NCI-H1417 (cell line): ENCODE results near the gene CST6.
A peak's percentile ranks its signal among the peaks of the same experiment; 100 is the strongest.
"Not testable (repeated sequence)": the region's sequence is repeated elsewhere in the genome, so short reads cannot be mapped to it uniquely, and the experiment has no call there.

Source experiments
- DNase-seq, 3 experiments: peaks; one replicate each; lab custom pipeline; 2025; lab: John Stamatoyannopoulos, UW

CST6 gene

DNA sequence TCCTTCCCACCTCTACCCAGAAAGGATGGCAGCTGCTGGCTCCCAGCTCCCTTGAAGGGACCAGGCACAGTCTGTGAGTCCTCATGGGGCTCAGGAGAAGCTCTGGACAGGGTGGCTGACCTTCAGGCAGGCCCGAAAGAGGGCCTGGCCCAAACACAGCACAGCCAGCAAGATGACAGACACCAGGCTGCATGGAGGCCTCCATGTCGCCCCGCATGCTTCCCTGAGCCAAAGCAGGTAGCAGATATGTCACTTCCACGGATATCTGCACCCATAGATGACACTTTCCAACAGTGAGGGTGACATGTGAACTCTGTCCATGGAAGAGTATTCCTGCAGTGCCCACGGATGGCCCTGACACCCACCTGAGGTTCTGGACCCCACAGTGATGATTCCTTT is 28.2 kb upstream of the CST6 start:
- DNase-seq = no peak

DNA sequence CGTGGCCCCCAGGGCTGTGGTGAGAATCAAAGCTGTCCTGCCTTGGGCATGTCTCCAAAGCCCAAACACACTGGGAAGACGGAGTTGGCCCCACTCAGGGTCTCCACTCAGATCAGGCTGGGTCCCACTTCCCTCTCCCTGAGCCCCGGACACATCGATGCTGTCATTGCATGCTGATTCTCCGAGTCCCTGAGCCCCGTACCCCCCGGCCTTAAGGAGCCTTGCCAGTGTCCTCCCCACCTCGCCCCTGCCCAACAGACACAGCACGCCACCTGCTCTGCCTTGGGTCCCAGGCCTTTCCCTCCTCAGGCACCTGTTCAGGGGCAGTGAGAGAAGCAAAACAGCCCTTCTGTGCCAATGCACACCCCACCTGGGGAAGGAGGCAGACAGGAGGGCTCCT is 24.5 kb upstream of the CST6 start:
- DNase-seq = no peak

DNA sequence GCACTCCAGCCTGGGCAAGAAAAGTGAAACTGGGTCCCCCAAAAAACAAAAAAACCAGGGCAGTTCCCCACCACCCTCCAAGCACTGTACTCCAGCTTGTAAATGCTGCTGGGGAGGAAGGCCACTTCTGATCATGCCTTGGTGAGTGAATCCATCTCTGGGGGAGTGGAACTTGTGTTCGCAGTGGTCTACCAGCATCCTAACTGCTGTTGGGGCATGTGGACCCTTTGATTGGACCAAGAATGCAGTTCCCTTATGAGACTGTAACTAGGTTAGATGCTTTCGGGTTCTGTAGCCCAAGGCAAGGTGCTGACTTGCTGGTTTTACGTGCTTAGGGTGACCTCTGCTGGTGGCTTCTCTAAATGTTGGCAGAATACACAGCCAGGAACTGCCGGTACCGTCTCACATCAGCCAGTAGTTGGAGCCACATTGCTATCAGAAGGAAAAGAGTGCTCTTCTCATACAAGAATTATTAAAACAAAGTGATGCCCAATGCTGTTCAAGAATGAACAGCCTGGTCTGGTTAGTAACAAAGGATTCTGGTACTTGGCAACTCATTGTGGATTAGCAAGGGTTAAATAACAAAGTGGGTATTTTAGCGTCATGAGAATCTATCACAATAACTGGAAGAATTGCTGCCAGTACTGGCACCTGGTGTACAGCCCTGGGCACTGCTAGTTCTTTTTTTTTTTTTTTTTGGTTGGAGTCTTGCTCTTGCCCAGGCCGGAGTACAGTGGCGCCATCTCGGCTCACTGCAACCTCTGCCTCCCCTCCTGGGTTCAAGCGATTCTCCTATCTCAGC is 22.8 kb upstream of the CST6 start:
- DNase-seq = peak; percentile 86 to 98 (median 93)

DNA sequence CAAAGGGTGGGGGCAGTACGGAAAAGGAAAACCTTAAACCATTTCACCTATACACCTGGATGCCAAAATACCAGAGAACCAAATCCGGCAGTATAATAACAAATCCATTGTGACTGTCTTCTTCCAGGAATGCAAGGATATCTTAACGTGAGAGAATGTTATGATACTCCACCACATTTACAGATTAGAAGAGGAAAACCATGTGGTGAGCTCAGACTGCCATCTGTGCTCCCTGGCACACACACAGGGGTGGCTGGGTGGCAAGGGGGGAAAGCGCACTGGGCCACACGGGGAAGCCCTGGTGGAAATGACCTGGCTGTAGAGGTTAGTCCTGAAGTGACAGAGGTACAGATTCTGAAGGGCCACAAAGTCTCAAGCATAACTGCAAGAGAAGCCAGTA is 19.8 kb upstream of the CST6 start:
- no peak for DNase-seq

DNA sequence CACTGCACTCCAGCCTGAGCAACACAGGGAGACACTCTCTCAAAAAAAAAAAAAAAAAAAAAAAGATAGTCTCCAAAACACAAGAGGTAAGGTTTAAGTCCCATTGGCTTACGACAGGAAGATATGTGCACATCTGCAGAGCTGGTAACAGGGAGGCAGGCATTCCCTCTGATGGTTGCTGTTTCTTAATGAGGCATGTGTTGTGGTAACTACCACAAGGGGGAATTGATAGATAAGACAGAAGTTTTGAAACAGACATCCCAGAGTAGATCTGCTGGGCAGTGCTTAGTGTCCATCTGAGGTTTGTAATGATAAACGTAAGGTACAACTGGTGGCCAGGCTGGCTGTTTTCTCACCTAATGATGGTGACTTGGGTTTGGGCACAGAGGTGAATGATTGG is 14.5 kb upstream of the CST6 start:
- no peak for DNase-seq

DNA sequence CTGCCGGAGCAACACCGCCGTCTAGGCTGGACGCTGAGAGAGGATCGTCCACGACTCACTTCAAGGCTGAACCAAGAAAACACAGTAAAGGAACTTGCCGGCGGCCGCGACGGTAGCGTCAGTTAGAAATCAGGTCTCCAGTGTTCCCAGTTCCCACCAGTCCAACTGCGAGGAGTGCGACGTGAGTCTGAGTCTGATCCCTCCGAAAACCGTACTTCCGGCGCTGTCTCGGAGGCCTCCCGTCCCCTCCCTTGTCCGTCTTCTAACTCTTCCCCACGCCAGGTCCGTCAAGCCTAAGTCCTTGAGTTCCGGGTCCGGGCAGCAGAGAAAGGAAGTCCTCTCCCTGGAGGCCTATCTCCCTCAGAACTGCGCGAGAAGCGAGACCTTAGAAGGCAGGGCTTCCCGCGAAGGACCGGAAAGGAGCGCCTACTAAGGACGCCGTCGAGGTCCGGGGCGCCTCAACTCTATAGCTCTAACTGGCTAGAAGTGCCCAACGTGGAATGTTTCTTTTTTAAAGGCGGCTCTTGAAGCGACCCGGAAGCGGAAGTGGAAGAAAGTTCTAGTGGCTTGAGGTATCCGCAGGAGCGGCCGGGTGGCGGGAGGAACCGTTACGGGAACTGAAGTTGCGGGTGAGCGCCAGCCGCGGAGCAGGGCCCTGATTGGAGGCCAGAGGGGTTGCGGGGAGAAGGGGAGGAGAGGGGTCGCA is 9.7 kb upstream of the CST6 start, which contains the start of the genes BANF1 and EIF1AD:
Gene BANF1, plus strand, starts transcription at position 562 of the 706 bp plus-strand sequence. CDS start 748 bp downstream, outside the sequence.
Gene EIF1AD, minus strand, starts transcription at position 216 of the 706 bp plus-strand sequence. CDS start 1,768 bp downstream, outside the sequence.
- peak; percentile 94 to 100 (median 100) for DNase-seq

DNA sequence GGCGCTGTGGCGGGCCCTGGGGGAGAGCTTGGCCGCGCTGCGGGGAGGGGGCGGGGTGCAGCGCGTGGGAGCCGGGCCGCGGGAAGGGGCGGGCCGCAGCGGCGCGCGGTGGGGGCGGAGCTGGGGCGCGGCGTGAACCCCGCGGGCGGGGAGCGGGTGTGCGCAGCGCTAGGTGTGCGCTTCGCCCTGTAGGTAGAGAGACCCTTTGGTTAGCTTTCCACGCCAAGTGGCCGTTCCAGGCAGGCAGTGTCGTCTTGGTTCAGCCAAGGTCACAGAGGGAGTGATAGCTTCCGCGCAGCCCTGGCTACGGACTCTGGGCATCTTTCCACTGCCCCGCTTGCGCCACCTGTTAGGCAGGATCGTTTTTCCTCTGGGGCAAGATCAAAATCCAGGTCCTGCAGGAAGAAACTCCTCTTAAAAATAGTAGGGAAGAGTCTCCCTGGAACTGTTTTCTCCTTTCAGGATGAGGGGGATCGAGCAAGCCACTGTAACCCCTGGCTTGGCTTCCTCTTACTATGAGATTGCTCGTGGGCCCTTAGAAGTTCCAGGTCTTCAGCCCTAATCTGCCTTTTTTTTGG is 9.1 kb upstream of the CST6 start:
- DNase-seq = peak in 1 of 3 experiments; percentile 53

DNA sequence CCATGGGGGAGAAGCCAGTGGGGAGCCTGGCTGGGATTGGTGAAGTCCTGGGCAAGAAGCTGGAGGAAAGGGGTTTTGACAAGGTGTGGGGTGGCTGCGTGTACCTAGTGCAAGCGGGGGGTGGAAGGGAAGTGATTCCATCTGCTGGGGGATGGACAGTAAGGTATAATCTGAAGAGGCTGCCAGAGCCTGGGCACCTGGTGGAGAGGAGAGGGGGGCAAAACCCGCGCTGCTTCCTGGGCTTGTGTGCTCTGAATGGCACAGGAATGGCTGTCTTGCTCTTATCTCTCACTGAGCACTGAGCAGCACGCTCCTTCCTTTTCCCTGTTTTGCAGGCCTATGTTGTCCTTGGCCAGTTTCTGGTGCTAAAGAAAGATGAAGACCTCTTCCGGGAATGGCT is 8.5 kb upstream of the CST6 start:
- peak in 1 of 3 experiments; percentile 42 for DNase-seq

DNA sequence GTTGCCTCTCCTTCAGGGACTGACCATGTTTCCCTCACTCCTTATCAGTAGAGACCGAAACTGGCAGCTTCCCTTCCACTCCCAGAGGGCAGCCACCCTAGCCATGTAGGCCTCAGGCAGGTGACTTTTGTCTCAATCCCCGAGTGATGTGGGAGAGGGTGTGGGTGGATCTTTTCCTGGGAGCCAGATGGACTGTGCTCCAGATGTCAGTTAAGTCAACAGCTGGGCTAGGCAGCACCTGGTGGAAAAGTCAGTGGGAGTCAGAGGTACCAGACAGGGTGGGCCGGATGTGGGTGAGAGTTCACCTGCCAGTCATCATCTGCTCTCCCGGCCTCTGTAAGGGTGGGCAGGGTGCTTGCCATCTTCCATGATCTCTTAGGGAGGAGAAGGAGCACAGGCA is 7.6 kb upstream of the CST6 start:
- no peak for DNase-seq

DNA sequence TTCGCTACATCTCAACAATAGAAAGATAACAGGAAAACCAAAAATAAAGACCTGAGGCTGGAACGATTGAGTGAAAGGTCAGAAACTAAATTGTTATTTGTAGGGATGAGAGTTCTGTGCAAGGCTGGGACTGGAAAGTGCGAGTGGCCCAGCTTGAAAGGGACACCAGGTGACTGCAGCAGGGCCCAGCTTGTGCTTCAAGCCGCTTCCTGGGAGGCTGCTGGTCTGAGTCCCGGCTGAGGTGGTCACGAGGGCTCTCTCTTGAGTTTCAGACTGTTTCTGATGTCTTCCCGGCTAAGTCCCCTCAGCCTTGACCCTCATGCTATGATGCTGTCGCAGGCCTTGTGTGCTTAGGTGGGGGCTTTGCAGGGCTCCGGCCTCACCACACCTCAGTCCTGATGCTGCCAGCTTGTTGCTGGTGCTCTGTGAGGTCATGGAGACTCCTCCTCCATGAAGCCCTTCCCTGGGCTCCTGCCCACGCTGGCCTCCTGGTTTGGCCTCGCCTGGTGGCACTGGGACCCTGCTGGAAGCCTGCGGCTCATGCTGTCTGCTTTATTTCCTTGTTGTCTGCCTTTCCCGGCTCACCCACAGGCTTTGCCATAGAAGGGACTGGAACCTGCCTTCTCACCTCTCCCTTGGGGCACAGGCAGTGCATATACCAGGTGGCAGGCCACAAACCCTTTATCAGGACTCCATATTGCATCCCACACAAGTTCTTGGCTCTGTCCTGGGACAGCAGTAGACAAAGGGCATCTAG is 5.5 kb upstream of the CST6 start:
- DNase-seq = no peak

DNA sequence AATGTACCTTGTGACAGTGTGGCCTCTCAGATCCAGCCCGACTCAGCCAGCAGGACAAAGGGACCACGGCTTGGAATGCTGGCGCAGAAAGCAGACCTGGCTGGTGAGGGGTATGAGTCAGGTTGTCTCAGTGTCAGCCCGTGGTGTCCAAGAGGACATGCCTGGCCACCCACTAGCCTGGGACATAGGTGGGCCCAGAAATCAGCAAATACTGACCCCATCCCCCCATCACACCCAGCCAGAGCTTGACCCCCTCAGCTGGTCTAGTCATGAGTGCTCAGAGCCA is 5.0 kb upstream of the CST6 start:
- no peak for DNase-seq

DNA sequence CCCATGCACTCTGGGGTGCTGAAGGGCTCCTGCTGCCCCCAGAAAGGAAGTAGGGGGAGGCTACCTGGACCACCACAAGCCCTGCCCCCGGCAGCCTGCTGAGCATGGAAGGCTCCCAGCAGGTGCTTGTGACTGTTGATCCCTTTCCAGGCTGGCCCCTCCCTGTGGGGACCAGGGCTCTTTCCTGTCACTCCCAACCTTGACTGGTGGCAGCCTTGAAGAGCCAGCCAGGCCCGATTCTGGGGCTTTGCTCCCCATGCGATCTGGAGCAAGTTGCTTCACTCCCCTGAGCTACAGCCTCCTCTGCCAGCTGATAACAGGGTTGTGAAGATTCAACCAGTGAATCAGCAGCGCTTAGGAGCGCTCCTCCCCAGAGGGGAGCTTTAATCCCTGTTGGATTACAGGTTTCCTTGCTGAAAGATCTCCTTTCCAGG is 4.6 kb upstream of the CST6 start:
- no peak for DNase-seq

DNA sequence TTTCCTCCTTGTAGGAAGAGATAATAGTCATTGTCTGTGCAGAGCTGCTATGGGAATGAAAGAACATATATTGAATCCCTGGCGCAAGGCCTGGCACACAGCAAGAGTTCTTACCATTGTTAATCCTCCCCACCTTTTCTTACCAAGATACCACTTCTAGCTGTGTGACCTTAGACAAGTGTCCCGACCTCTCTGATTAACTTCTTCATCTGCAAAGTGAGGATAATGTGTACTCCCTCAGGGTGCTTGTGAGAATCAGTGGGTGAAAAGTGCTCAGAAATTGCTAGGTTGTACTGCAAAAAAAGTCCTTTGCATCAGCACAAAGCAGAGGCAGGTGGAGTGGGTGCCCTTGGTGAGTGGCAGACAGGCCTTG is 3.7 kb upstream of the CST6 start:
- DNase-seq = no peak

DNA sequence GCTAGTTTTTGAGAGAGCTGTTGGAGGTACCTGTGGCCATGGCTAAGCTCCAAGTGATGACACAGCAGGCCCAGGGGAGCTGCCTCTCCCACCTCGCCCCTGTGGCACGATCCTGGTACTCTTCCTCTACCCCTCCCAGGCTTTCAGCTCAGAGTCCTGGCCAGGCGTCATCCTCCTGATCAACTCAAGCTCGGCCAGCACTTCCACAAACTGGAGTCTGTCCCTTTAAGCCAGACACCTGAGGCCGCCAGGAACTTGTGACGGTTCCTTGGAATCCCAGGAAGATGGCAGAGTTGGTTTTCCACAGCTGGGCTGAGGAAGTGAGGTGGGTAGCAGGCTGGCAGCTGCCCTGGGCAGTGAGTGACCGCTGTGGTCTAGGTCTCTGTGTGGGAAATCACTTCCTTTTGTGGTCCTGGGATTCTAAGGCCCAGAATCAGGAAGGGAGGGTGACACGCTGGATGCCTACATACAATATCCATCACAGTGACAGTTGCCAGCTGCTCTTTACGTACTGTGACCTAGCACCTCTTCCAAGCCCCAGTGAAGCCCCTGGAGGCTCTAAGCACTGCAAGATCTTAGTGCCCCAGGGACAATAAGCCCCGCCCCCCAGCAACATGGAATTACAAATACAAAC is 3.2 kb upstream of the CST6 start:
- DNase-seq = no peak

DNA sequence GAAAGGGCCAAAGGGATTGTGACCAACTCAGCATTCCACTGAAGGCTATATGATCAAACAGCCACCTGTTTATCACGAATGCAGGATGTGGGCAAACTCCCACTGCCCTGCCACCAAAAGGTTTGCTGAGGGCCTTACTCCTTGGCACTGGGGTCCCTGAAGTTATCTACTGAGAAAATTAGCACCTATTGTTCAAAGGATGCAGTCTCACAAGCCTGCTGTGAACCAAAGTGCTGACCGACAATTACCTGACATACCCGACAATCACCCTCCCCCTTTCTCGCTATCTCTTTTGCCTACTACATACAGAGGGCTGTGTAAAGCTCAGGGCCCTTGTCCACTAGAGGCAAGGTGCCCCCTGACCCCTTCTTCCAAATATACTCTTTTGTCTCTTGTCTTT is 1.8 kb upstream of the CST6 start:
- not testable (repeated sequence) for DNase-seq

DNA sequence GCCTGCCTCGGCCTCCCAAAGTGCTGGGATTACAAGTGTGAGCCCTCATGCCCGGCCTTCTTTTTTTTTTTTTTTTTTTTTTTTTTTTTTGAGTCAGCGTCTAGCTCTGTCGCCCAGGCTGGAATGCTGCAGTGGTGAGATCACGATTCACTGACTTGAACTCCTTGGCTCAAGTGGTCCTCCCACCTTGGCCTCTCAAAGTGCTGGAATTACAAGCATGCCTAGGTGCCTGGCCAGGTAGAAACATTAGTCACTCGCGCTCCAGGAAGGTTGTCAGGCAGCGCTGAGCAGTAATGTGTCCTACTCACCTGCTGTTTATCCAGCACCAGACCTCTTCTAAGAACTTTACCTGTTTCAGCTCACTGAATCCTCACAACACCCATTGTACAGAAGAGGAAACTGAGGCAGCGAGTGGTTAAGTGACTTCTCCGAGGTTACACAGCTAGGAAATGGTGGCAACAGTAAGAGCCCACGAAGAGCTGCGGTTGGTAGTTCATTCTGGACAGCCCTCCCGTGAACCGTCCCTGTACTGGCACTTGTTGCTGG is 496 bp upstream of the CST6 start:
- no peak for DNase-seq

DNA sequence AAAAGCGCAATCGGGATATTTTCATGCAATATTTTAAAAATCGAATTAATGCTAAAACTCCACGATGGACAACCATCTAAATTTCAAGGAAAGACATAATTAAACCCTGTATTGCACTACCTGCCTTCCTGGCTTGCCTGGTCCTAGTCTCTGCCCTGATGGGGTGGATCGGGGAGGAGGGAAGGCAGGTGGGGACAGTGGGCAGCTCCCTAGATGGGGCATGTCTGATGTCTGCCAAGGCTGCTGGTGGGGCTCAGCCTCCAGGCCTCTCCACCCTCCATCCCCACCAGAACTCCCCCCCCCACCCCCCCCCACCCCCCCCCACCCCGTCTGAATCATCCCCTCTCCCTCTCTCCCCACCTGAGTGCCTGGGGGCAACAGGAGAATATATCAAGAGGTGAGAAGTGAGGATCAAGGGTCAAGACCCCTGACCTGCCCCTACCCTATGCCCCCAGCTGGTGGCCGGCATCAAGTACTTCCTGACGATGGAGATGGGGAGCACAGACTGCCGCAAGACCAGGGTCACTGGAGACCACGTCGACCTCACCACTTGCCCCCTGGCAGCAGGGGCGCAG is 650 bp downstream of the CST6 start:
- DNase-seq = no peak

DNA sequence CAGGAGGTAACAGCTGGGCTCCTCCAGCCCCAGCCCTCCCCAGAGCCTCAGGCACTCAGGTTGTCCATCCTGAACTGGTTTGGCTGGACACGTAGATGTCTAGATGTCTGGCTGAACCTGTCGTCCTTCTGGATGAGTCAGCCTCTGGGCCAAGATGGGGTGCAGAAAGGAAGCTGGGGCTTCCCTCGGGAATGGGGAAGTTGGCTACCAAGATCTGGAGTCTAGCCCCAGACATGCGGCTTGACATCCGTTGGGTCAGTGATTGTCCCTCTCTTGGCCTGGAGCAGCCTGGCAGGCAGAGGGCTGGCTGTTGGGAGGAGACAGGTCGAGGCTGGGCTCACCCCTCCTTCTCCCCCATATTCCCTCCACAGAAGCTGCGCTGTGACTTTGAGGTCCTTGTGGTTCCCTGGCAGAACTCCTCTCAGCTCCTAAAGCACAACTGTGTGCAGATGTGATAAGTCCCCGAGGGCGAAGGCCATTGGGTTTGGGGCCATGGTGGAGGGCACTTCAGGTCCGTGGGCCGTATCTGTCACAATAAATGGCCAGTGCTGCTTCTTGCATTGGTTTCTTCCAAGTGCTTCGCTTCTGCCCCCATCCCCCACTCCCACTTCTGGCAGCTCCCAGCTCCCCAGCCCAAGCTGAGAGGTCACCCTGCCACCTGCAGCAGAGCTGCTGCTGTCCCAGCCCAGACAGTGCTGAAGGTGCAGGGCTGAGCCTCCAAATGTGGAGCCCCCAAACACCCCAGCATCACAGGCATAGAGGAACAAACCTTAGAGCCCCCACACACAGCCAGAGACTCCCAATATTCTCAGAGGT is 1.3 kb downstream of the CST6 start:
- no peak for DNase-seq

DNA sequence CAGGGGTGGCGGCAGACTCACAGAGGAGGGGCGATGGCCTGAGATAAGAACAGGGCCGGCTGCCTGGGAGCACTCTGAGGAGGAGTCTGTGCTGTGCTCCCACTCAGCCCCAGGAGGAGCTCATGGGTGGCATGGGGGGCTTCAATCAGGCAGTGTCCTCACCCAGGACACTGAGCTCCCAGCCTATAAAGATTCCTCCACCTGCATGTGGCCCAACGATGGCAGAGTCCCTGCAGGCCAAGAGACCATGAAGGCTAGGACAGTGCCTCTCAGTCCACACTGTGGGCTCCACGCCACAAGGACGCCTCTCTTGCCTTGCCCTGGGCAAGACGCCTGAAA is 1.9 kb downstream of the CST6 start:
- no peak for DNase-seq

DNA sequence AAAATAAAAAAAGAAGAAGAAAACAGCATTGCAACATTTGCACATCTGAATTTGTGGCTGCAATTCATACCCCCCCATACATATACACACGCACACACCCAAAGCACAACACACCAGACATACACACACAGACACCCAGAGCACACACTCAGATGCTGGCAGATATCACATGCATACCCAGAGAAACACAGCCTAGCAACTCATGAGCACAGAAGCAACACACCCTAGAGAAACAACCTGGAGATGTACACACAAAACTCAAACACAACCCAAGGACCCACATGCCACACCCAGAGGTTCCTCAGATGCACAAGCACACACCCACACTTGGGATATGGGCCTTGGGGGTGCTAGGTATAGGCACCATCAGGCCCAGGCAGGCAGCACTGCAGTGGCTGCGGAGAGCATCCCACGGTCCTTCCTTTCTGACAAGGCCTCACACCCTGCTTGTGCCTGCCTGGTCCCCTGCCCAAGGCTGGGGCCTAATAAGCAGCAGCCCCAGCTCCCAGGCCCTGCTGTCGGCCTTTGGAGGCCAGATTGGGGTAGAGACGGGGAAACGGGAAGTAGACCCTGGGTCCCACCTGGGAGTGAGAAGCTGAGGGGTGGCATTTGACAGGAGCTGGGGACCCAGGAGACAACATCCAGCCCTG is 3.1 kb downstream of the CST6 start:
- DNase-seq = no peak
